GM23338 (cell line): ENCODE measurements around the gene FHIT. TPM values are rescaled to one million over a fixed set of nuclear protein-coding genes. Genes with fewer than 3 reads are reported as not detected.

Source experiments
- ATAC-seq: fragments of 200-7000 bp; cut with Tn5 transposase; 3 replicates; pipeline ENCODE4 v1.9.1; 2020
- DNase-seq: peaks from one replicate; pipeline ENCODE4 v3.0.0-alpha.2; 2015; ENCODE audit warnings: low spot score
- H2AFZ ChIP-seq: fragments of 200-600 bp; sonication (generic); 2 replicates; pipeline ENCODE4 v1.8.0; 2016; ENCODE audit warnings: antibody characterized with exemption, mild to moderate bottlenecking, moderate library complexity
- H3F3A ChIP-seq: fragments of 200-600 bp; sonication (generic); replicated peaks from 2 replicates; pipeline ENCODE4 v1.8.0; 2017; ENCODE audit warnings: antibody characterized with exemption, mixed run types, low read depth
- H3K27ac ChIP-seq: fragments of 200-600 bp; sonication (generic); 2 replicates; pipeline ENCODE4 v1.6.1; 2016; ENCODE audit warnings: low read depth
- H3K27me3 ChIP-seq: fragments of 200-600 bp; sonication (generic); 2 replicates; pipeline ENCODE4 v1.8.0; 2016; ENCODE audit warnings: mild to moderate bottlenecking, mixed run types, moderate library complexity; ENCODE audit not compliant: insufficient read depth
- H3K36me3 ChIP-seq: fragments of 200-600 bp; sonication (generic); 2 replicates; pipeline ENCODE4 v1.8.0; 2016; ENCODE audit warnings: mild to moderate bottlenecking; ENCODE audit not compliant: insufficient read depth
- H3K4me1 ChIP-seq: fragments of 200-600 bp; sonication (generic); 2 replicates; pipeline ENCODE4 v1.8.0; 2016; ENCODE audit warnings: mild to moderate bottlenecking, moderate library complexity; ENCODE audit not compliant: insufficient read depth
- H3K4me2 ChIP-seq: fragments of 200-600 bp; sonication (generic); 2 replicates; pipeline ENCODE4 v1.7.1; 2017; ENCODE audit warnings: mixed run types
- H3K4me3 ChIP-seq: fragments of 200-600 bp; sonication (generic); 2 replicates; pipeline ENCODE4 v1.6.1; 2016; ENCODE audit warnings: mixed run types
- H3K79me2 ChIP-seq: fragments of 200-600 bp; sonication (generic); replicated peaks from 2 replicates; pipeline ENCODE4 v1.8.0; 2017; ENCODE audit warnings: mild to moderate bottlenecking; ENCODE audit not compliant: insufficient read depth
- H3K9me2 ChIP-seq: fragments of 200-600 bp; sonication (generic); 2 replicates; pipeline ENCODE4 v1.8.0; 2017; ENCODE audit not compliant: insufficient read depth
- H4K20me1 ChIP-seq: fragments of 200-600 bp; sonication (generic); replicated peaks from 2 replicates; pipeline ENCODE4 v1.8.0; 2017; ENCODE audit warnings: mild to moderate bottlenecking; ENCODE audit not compliant: insufficient read depth
- H3K27ac Mint-ChIP-seq: 2 replicates; pipeline ENCODE4 v1.8.0; 2020; ENCODE audit warnings: inconsistent platforms, mild to moderate bottlenecking, moderate library complexity, mixed read lengths
- H3K27me3 Mint-ChIP-seq: 3 replicates; pipeline ENCODE4 v1.8.0; 2022; ENCODE audit warnings: low read depth, mild to moderate bottlenecking, moderate library complexity, mixed read lengths, inconsistent platforms; ENCODE audit not compliant: insufficient read depth, poor library complexity
- H3K36me3 Mint-ChIP-seq: 3 replicates; pipeline ENCODE4 v1.8.0; 2021; ENCODE audit warnings: low read depth, mild to moderate bottlenecking, inconsistent platforms, moderate library complexity, mixed read lengths
- H3K4me1 Mint-ChIP-seq: 3 replicates; pipeline ENCODE4 v1.8.0; 2020; ENCODE audit warnings: mild to moderate bottlenecking, inconsistent platforms, mixed read lengths
- H3K4me3 Mint-ChIP-seq: 3 replicates; pipeline ENCODE4 v1.8.0; 2021; ENCODE audit warnings: moderate library complexity, mild to moderate bottlenecking, inconsistent platforms, mixed read lengths
- H3K9me3 Mint-ChIP-seq: 3 replicates; pipeline ENCODE4 v1.8.0; 2020; ENCODE audit warnings: moderate library complexity, mild to moderate bottlenecking, inconsistent platforms, mixed read lengths
- CREB1 ChIP-seq: fragments of 250-450 bp; sonication (Bioruptor Pico); IDR thresholded peaks from 2 replicates; pipeline ENCODE4 v1.5.0; 2020; ENCODE audit warnings: low read depth, mild to moderate bottlenecking, moderate library complexity
- CTCF ChIP-seq, 2 experiments: fragments of 200-600 bp in 1 of 2; sonication (generic) in 1 of 2; conservative IDR thresholded peaks; 2 replicates each; pipeline versions ENCODE4 v1.5.1 to v1.6.1; 2016 to 2017; ENCODE audit warnings: antibody characterized with exemption in 2 of 2, low read depth in 2 of 2, mild to moderate bottlenecking in 2 of 2, moderate library complexity in 1 of 2
- ETS1 ChIP-seq: IDR thresholded peaks from 2 replicates; pipeline ENCODE4 v1.6.1; 2016; ENCODE audit warnings: antibody characterized with exemption
- EZH2 ChIP-seq: fragments of 200-600 bp; sonication (generic); IDR thresholded peaks from one replicate; pipeline ENCODE4 v1.8.0; 2017; ENCODE audit warnings: antibody characterized with exemption, mild to moderate bottlenecking, low read depth; ENCODE audit not compliant: unreplicated experiment
- EZH2phosphoT487 ChIP-seq: fragments of 200-600 bp; sonication (generic); IDR thresholded peaks from one replicate; pipeline ENCODE4 v1.8.1; 2018; ENCODE audit warnings: antibody characterized with exemption; ENCODE audit not compliant: unreplicated experiment
- JUNB ChIP-seq: IDR thresholded peaks from one replicate; pipeline ENCODE4 v1.6.1; 2016; ENCODE audit warnings: antibody characterized with exemption; ENCODE audit not compliant: unreplicated experiment
- NANOG ChIP-seq: IDR thresholded peaks from 2 replicates; pipeline ENCODE4 v1.6.1; 2016; ENCODE audit warnings: antibody characterized with exemption, borderline replicate concordance
- POLR2AphosphoS5 ChIP-seq: IDR thresholded peaks from 2 replicates; pipeline ENCODE4 v1.6.1; 2016; ENCODE audit warnings: antibody characterized with exemption, low read depth
- REST ChIP-seq: IDR thresholded peaks from one replicate; pipeline ENCODE4 v1.6.1; 2018; ENCODE audit warnings: antibody characterized with exemption; ENCODE audit not compliant: unreplicated experiment
- STAT1 ChIP-seq: IDR thresholded peaks from one replicate; pipeline ENCODE4 v1.6.1; 2016; ENCODE audit warnings: antibody characterized with exemption; ENCODE audit not compliant: unreplicated experiment
- ZNF114 ChIP-seq: fragments of 250-450 bp; sonication (Bioruptor Pico); IDR thresholded peaks from 2 replicates; pipeline ENCODE4 v1.5.0; 2020; ENCODE audit warnings: mild to moderate bottlenecking, moderate library complexity
- ZNF331 ChIP-seq: fragments of 250-450 bp; sonication (Bioruptor Pico); IDR thresholded peaks from 2 replicates; pipeline ENCODE4 v1.5.0; 2020; ENCODE audit warnings: low read depth, mild to moderate bottlenecking, moderate library complexity
- ZNF462 ChIP-seq: fragments of 250-450 bp; sonication (Bioruptor Pico); IDR thresholded peaks from 2 replicates; pipeline ENCODE4 v1.5.0; 2020; ENCODE audit warnings: mild to moderate bottlenecking, moderate library complexity
- polyA plus RNA-seq: library from polyadenylated mRNA; unstranded; fragments of >200 nt; fragmentation: Nextera tagmentation; extraction: Ambion mirVana; gene quantifications from 2 replicates; pipeline ENCODE4 v1.2.1, GENCODE V29; 2016
- total RNA-seq: library from RNA; depleted of rRNA; stranded (reverse); fragments of >200 nt; shearing (Covaris generic); gene quantifications from 2 replicates; pipeline ENCODE4 v1.2.3, GENCODE V29; 2014

Gene FHIT
- total and polyA plus RNA-seq, 2 experiments from 2014 or later = 3.0 to 8.3 TPM

GRCh38 chr3:60912876-60913275 lies 338.4 kb downstream of the FHIT start (continued):
- TF ChIP-seq ZNF462 (CRISPR knock-in tag) = no peak
- TF ChIP-seq POLR2AphosphoS5 = no peak
- TF ChIP-seq ETS1 = no peak
- TF ChIP-seq EZH2 = no peak
- no peak for TF ChIP-seq ZNF331 (CRISPR knock-in tag)
- TF ChIP-seq ZNF114 = no peak
- TF ChIP-seq NANOG = no peak
- no peak for TF ChIP-seq CREB1

GRCh38 chr3:60912142-60912541 lies 339.1 kb downstream of the FHIT start:
- Histone ChIP-seq H3F3A (no peaks in the 10 kb centered on the region), H3K27ac (no peak overlapping the region), H3K4me1 (no peaks in the 10 kb centered on the region), H3K79me2 (no peaks in the 10 kb centered on the region), H3K36me3 (no peaks in the 10 kb centered on the region), H3K4me3 (no peak overlapping the region), H4K20me1 (no peaks in the 10 kb centered on the region), H3K4me2 (no peak overlapping the region), H2AFZ (no peak overlapping the region), H3K27me3 (no peaks in the 10 kb centered on the region), H3K9me2 (no peaks in the 10 kb centered on the region)
- no peaks in the 10 kb centered on the region for H3K27me3 Mint-ChIP-seq
- no peak overlapping the region for H3K27ac Mint-ChIP-seq
- peaks cover 3% of the 10 kb centered on the region; the same call in 1 of the 3 replicates for H3K9me3 Mint-ChIP-seq
- H3K4me1 Mint-ChIP-seq = no peaks in the 10 kb centered on the region
- no peak overlapping the region for H3K4me3 Mint-ChIP-seq
- H3K36me3 Mint-ChIP-seq = peaks cover 4% of the 10 kb centered on the region; the same call in 2 of the 3 replicates
- DNase-seq (no peak), ATAC-seq (no peak)
- no peak for TF ChIP-seq JUNB
- no peak for TF ChIP-seq EZH2
- no peak for TF ChIP-seq REST
- no peak for TF ChIP-seq EZH2phosphoT487
- no peak for TF ChIP-seq ZNF114
- TF ChIP-seq ZNF331 (CRISPR knock-in tag) = no peak
- no peak for TF ChIP-seq CTCF (conservative IDR thresholded peaks at IDR 0.05; ENCODE audit: low read depth in 2 of 2)
- no peak for TF ChIP-seq POLR2AphosphoS5
- no peak for TF ChIP-seq NANOG
- TF ChIP-seq STAT1 = no peak
